SJCRH30 (cell line): ENCODE measurements around the gene DNAJC4. TPM values are rescaled to one million over a fixed set of nuclear protein-coding genes. Genes with fewer than 3 reads are reported as not detected.

ENCODE experiments used
- DNase-seq, 2 experiments: peaks; one replicate each; pipeline ENCODE4 v3.0.0-alpha.2; 2015 to 2020
- H3K27ac ChIP-seq: fragments of 250-450 bp; sonication (Bioruptor Pico); 2 replicates; pipeline ENCODE4 v1.5.1; 2020; ENCODE audit warnings: mild to moderate bottlenecking, moderate library complexity
- H3K27me3 ChIP-seq: fragments of 250-450 bp; sonication (Bioruptor Pico); 2 replicates; pipeline ENCODE4 v1.5.1; 2020; ENCODE audit warnings: mild to moderate bottlenecking, moderate library complexity
- H3K36me3 ChIP-seq: fragments of 250-450 bp; sonication (Bioruptor Pico); 2 replicates; pipeline ENCODE4 v1.5.1; 2020; ENCODE audit warnings: mild to moderate bottlenecking, moderate library complexity
- H3K4me1 ChIP-seq: fragments of 250-450 bp; sonication (Bioruptor Pico); 2 replicates; pipeline ENCODE4 v1.5.1; 2020; ENCODE audit warnings: mild to moderate bottlenecking, moderate library complexity
- H3K4me3 ChIP-seq: fragments of 250-450 bp; sonication (Bioruptor Pico); 2 replicates; pipeline ENCODE4 v1.5.1; 2020; ENCODE audit warnings: mild to moderate bottlenecking, moderate library complexity
- H3K9me3 ChIP-seq: fragments of 250-450 bp; sonication (Bioruptor Pico); replicated peaks from 2 replicates; pipeline ENCODE4 v1.5.1; 2020; ENCODE audit warnings: mild to moderate bottlenecking, moderate library complexity
- total RNA-seq: library from RNA; depleted of rRNA; stranded (reverse); fragments of >200 nt; shearing (Covaris generic); gene quantifications from 2 replicates; pipeline ENCODE4 v1.2.3, GENCODE V29; 2014; rRNA removed

Gene DNAJC4
- total RNA-seq, 1 experiment from 2014 or later, result 5.3 TPM

GRCh38 chr11:64275031-64275800 is 44.9 kb downstream of the DNAJC4 start:
- Histone ChIP-seq H3K27me3 (no peaks in the 10 kb centered on the region), H3K4me1 (no peaks in the 10 kb centered on the region), H3K4me3 (no peak overlapping the region), H3K36me3 (peaks cover 2% of the 10 kb centered on the region; the same call in 1 of the 2 replicates), H3K9me3 (no peaks in the 10 kb centered on the region), H3K27ac (no peak overlapping the region)
- DNase-seq, result no peak

GRCh38 chr11:64275841-64276240 is 45.5 kb downstream of the DNAJC4 start:
- H3K9me3 ChIP-seq, result no peaks in the 10 kb centered on the region
- H3K36me3 ChIP-seq, result peaks cover 2% of the 10 kb centered on the region; the same call in 1 of the 2 replicates
- H3K27me3 ChIP-seq, result no peaks in the 10 kb centered on the region
- no peak overlapping the region for H3K4me3 ChIP-seq
- no peak overlapping the region for H3K27ac ChIP-seq
- H3K4me1 ChIP-seq, result no peaks in the 10 kb centered on the region
- DNase-seq, result no peak

GRCh38 chr11:64276653-64277431 is 46.5 kb downstream of the DNAJC4 start:
- Histone ChIP-seq H3K36me3 (peaks cover 2% of the 10 kb centered on the region; the same call in 1 of the 2 replicates), H3K4me3 (no peak overlapping the region), H3K27me3 (no peaks in the 10 kb centered on the region), H3K4me1 (no peaks in the 10 kb centered on the region), H3K9me3 (no peaks in the 10 kb centered on the region), H3K27ac (no peak overlapping the region)
- no peak for DNase-seq

GRCh38 chr11:64278576-64279190 is 48.3 kb downstream of the DNAJC4 start:
- Histone ChIP-seq H3K4me1 (no peaks in the 10 kb centered on the region), H3K27me3 (no peaks in the 10 kb centered on the region), H3K27ac (no peak overlapping the region), H3K36me3 (peaks cover 2% of the 10 kb centered on the region; the same call in 1 of the 2 replicates), H3K9me3 (no peaks in the 10 kb centered on the region), H3K4me3 (no peak overlapping the region)
- no peak for DNase-seq

GRCh38 chr11:64281957-64282770 is 51.8 kb downstream of the DNAJC4 start:
- Histone ChIP-seq H3K4me1 (no peaks in the 10 kb centered on the region), H3K27ac (no peak overlapping the region), H3K4me3 (no peak overlapping the region), H3K9me3 (no peaks in the 10 kb centered on the region), H3K27me3 (no peaks in the 10 kb centered on the region), H3K36me3 (peaks cover 2% of the 10 kb centered on the region; the same call in 1 of the 2 replicates)
- no peak for DNase-seq

- Histone ChIP-seq H3K36me3 (no peaks in the 10 kb centered on the region), H3K4me3 (no peak overlapping the region), H3K27me3 (no peaks in the 10 kb centered on the region), H3K4me1 (no peaks in the 10 kb centered on the region), H3K27ac (no peak overlapping the region), H3K9me3 (no peaks in the 10 kb centered on the region)
- no peak for DNase-seq
These were observed 52.7 kb downstream of the DNAJC4 start for GRCh38 chr11:64283092-64283491.

Other genes with a start within 250 kb of the DNAJC4 start
- gene OTUB1, start 244.1 kb upstream of the DNAJC4 start, total RNA-seq, result 79.4 and 80.8 TPM in 2 replicates
- 0.76 and 1.4 TPM in 2 replicates for gene FLRT1, start 194.6 kb upstream of the DNAJC4 start, total RNA-seq
- 25.6 and 26.3 TPM in 2 replicates for gene MACROD1, start 64.4 kb upstream of the DNAJC4 start, total RNA-seq
- gene STIP1, start 44.4 kb upstream of the DNAJC4 start, total RNA-seq, result 283 and 302 TPM in 2 replicates
- gene FERMT3, start 23.8 kb upstream of the DNAJC4 start, total RNA-seq, result 4.9 and 8.6 TPM in 2 replicates
- gene TRPT1, start 4.4 kb upstream of the DNAJC4 start, total RNA-seq, result 18.6 and 24.9 TPM in 2 replicates
- 20.7 and 21.1 TPM in 2 replicates for gene NUDT22, start 4.3 kb upstream of the DNAJC4 start, total RNA-seq
- gene VEGFB, start 4.0 kb downstream of the DNAJC4 start, total RNA-seq, result 26.4 and 27.8 TPM in 2 replicates
- gene FKBP2, start 10.5 kb downstream of the DNAJC4 start, total RNA-seq, result 53.1 and 53.5 TPM in 2 replicates
- gene PPP1R14B, start 16.4 kb downstream of the DNAJC4 start, total RNA-seq, result 556 and 639 TPM in 2 replicates
- 35.8 and 38.3 TPM in 2 replicates for gene PLCB3, start 21.0 kb downstream of the DNAJC4 start, total RNA-seq
- 25.9 and 32.0 TPM in 2 replicates for gene BAD, start 54.1 kb downstream of the DNAJC4 start, total RNA-seq
- gene GPR137, start 55.3 kb downstream of the DNAJC4 start, total RNA-seq, result 16.1 and 17.6 TPM in 2 replicates
- not detected in 2 replicates for gene KCNK4, start 60.8 kb downstream of the DNAJC4 start, total RNA-seq
- not detected in 2 replicates for gene CATSPERZ, start 69.8 kb downstream of the DNAJC4 start, total RNA-seq
- 22.6 and 23.8 TPM in 2 replicates for gene ESRRA, start 75.0 kb downstream of the DNAJC4 start, total RNA-seq
- gene TRMT112, start 87.0 kb downstream of the DNAJC4 start, total RNA-seq, result 185 and 215 TPM in 2 replicates
- gene PRDX5, start 87.6 kb downstream of the DNAJC4 start, total RNA-seq, result 105 and 130 TPM in 2 replicates
- gene CCDC88B, start 109.7 kb downstream of the DNAJC4 start, total RNA-seq, result 0.59 and 0.96 TPM in 2 replicates
- gene RPS6KA4, start 128.6 kb downstream of the DNAJC4 start, total RNA-seq, result 15.4 and 18.6 TPM in 2 replicates